DND-41 (cell line): ENCODE results near the gene CACNA2D3.

Source experiments
- ATAC-seq: fragments of 200-7000 bp; cut with Tn5 transposase; 3 replicates; pipeline ENCODE4 v1.9.1; 2021; ENCODE audit warnings: low read depth; ENCODE audit not compliant: insufficient read depth
- DNase-seq: peaks from one replicate; pipeline ENCODE4 v3.0.0-alpha.2; 2020
- H2AFZ ChIP-seq: 2 replicates; pipeline ENCODE4 v1.6.0; 2012; ENCODE audit warnings: low read depth, low read length
- H3K27ac ChIP-seq: 2 replicates; pipeline ENCODE4 v1.5.1; 2012; ENCODE audit warnings: low read length, inconsistent platforms
- H3K27me3 ChIP-seq: fragments of 200-600 bp; sonication (generic); 2 replicates; pipeline ENCODE4 v1.6.0; 2012; ENCODE audit warnings: low read length, mild to moderate bottlenecking, inconsistent platforms; ENCODE audit not compliant: insufficient read depth, poor library complexity
- H3K36me3 ChIP-seq: 2 replicates; pipeline ENCODE4 v1.5.1; 2012; ENCODE audit warnings: low read length, inconsistent platforms; ENCODE audit not compliant: insufficient read depth
- H3K4me1 ChIP-seq: 2 replicates; pipeline ENCODE4 v1.5.1; 2012; ENCODE audit warnings: mild to moderate bottlenecking, low read length; ENCODE audit not compliant: insufficient read depth
- H3K4me2 ChIP-seq: 2 replicates; pipeline ENCODE4 v1.6.0; 2012; ENCODE audit warnings: mild to moderate bottlenecking, moderate library complexity, low read length, inconsistent platforms; ENCODE audit not compliant: insufficient read depth
- H3K4me3 ChIP-seq, 2 experiments: fragments of 200-600 bp in 1 of 2; shearing (Covaris generic) in 1 of 2; 2 replicates each; pipeline ENCODE4 v1.5.1; 2012 to 2016; ENCODE audit warnings: inconsistent platforms in 2 of 2, low read length in 2 of 2, mild to moderate bottlenecking in 2 of 2, low read depth in 1 of 2, moderate library complexity in 1 of 2
- H3K79me2 ChIP-seq: 2 replicates; pipeline ENCODE4 v1.6.0; 2012; ENCODE audit warnings: low read length, inconsistent platforms; ENCODE audit not compliant: insufficient read depth
- H3K9ac ChIP-seq: 2 replicates; pipeline ENCODE4 v1.6.0; 2012; ENCODE audit warnings: low read depth, mild to moderate bottlenecking, inconsistent platforms, low read length, moderate library complexity
- H3K9me3 ChIP-seq: 2 replicates; pipeline ENCODE4 v1.5.1; 2012; ENCODE audit warnings: low read length, moderate library complexity, mild to moderate bottlenecking, inconsistent platforms; ENCODE audit not compliant: insufficient read depth, severe bottlenecking
- H4K20me1 ChIP-seq: 2 replicates; pipeline ENCODE4 v1.6.0; 2012; ENCODE audit warnings: low read length; ENCODE audit not compliant: insufficient read depth
- CTCF ChIP-seq: IDR thresholded peaks from 2 replicates; pipeline ENCODE4 v1.5.1; 2012; ENCODE audit warnings: borderline replicate concordance, low read length, moderate library complexity, mild to moderate bottlenecking; ENCODE audit not compliant: poor library complexity, severe bottlenecking; ENCODE audit errors: extremely low read depth
- EZH2 ChIP-seq: IDR thresholded peaks from 3 replicates; pipeline ENCODE4 v1.6.1; 2012; ENCODE audit warnings: borderline replicate concordance, low read depth, mild to moderate bottlenecking, moderate library complexity, low read length, inconsistent platforms; ENCODE audit not compliant: severe bottlenecking

CACNA2D3 gene

GRCh38 chr3:55075846-55076245 lies 953.5 kb downstream of the CACNA2D3 start:
- DNase-seq (no peak), ATAC-seq (no peak)
- H2AFZ ChIP-seq = no peak overlapping the region

GRCh38 chr3:55077726-55078125 lies 955.4 kb downstream of the CACNA2D3 start:
- Histone ChIP-seq H3K79me2 (no peaks in the 10 kb centered on the region), H2AFZ (no peak overlapping the region), H3K4me2 (no peak overlapping the region), H3K9ac (no peak overlapping the region), H3K36me3 (no peaks in the 10 kb centered on the region), H3K27ac (no peak overlapping the region), H3K4me1 (no peaks in the 10 kb centered on the region), H4K20me1 (no peaks in the 10 kb centered on the region), H3K9me3 (no peaks in the 10 kb centered on the region), H3K27me3 (no peaks in the 10 kb centered on the region), H3K4me3 (no peak overlapping the region)
- DNase-seq (no peak), ATAC-seq (no peak)
- no peak for TF ChIP-seq EZH2
- no peak for TF ChIP-seq CTCF

More at GRCh38 chr3:55075846-55076245, 953.5 kb downstream of the CACNA2D3 start:
- no peaks in the 10 kb centered on the region for H3K27me3 ChIP-seq
- no peaks in the 10 kb centered on the region for H3K79me2 ChIP-seq
- no peak overlapping the region for H3K9ac ChIP-seq
- H3K9me3 ChIP-seq = no peaks in the 10 kb centered on the region
- no peak for TF ChIP-seq EZH2
- TF ChIP-seq CTCF = no peak
- H3K4me1 ChIP-seq = no peaks in the 10 kb centered on the region
- H3K36me3 ChIP-seq = no peaks in the 10 kb centered on the region
- no peak overlapping the region for H3K4me3 ChIP-seq
- H3K4me2 ChIP-seq = no peak overlapping the region
- no peak overlapping the region for H3K27ac ChIP-seq
- H4K20me1 ChIP-seq = no peaks in the 10 kb centered on the region

- Histone ChIP-seq H3K27me3 (no peaks in the 10 kb centered on the region), H3K79me2 (no peaks in the 10 kb centered on the region), H3K4me2 (no peak overlapping the region), H2AFZ (no peak overlapping the region), H3K9ac (no peak overlapping the region), H3K4me1 (no peaks in the 10 kb centered on the region), H3K4me3 (no peak overlapping the region), H3K36me3 (no peaks in the 10 kb centered on the region), H3K9me3 (no peaks in the 10 kb centered on the region), H3K27ac (no peak overlapping the region), H4K20me1 (no peaks in the 10 kb centered on the region)
- no peak for TF ChIP-seq CTCF
- no peak for TF ChIP-seq EZH2
- no peak for DNase-seq
- no peak for ATAC-seq
Observed at GRCh38 chr3:55078876-55079275, 956.5 kb downstream of the CACNA2D3 start.

GRCh38 chr3:55085231-55085630 lies 962.9 kb downstream of the CACNA2D3 start:
- H3K9me3 ChIP-seq = no peaks in the 10 kb centered on the region
- no peak overlapping the region for H3K27ac ChIP-seq
- H3K4me3 ChIP-seq = no peak overlapping the region
- H2AFZ ChIP-seq = no peak overlapping the region
- DNase-seq (no peak), ATAC-seq (no peak)
- H3K79me2 ChIP-seq = no peaks in the 10 kb centered on the region
- no peaks in the 10 kb centered on the region for H3K4me1 ChIP-seq
- H3K36me3 ChIP-seq = no peaks in the 10 kb centered on the region
- TF ChIP-seq EZH2 = no peak
- no peak for TF ChIP-seq CTCF
- H3K9ac ChIP-seq = no peak overlapping the region
- no peaks in the 10 kb centered on the region for H4K20me1 ChIP-seq
- peaks cover 13% of the 10 kb centered on the region for H3K27me3 ChIP-seq
- H3K4me2 ChIP-seq = no peak overlapping the region
